ENCODE data around the gene KBTBD2.

GRCh38 chr7:32888505-32888904, 3.1 kb downstream of the KBTBD2 start:
- TF ChIP-seq CTCF (conservative IDR thresholded peaks at IDR 0.05) (no peak), EZH2 (IDR thresholded peaks at IDR 0.05; ENCODE audit: low read depth) (no peak)
